Measurements from ENCODE around the gene SORCS3. TPM values are rescaled to one million over a fixed set of nuclear protein-coding genes. Genes with fewer than 3 reads are reported as not detected.

Gene SORCS3
- total and polyA plus RNA-seq, 2 donors (not counting 1 experiment from before 2014, with no cell fraction given): not detected

DNA sequence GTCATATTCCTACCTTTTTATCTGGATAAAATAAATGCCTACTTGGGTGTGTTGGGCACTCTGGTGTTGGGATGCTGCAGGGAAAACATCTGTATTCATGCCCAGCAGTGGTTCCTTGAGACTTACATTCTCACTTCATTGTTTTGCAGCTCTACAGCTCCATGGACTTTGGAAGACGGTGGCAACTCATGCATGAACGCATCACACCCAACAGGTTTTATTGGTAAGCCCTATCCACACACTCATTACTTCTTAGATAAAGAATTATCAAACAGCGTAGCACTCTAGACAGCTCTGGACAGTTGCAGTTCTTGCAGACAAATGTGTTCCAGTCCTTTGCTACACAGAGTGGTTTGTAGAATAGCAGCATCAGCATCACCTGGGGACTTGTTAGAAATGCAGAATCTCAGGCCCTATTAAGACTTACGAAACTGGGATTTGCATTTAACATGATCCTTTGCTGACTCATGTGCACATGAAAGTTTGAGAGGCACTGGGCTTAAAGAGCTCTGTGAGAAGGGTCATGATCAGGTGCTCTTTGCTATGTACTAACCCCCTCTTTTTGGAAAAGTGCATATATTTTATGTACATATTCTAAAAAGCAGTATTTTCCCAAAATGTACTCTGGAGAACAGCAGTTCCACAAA, 401.9 kb downstream of the SORCS3 start:
- 92% methylated on average over 3 of the region's 4 CpGs for WGBS (ENCODE audit: insufficient coverage)
- no peaks in the 10 kb centered on the region for H3K4me1 Mint-ChIP-seq
- Histone ChIP-seq H2AFZ (ENCODE audit: insufficient read depth, low read depth, low read length, poor library complexity, severe bottlenecking) (no peak overlapping the region), H3K9me3 (ENCODE audit: control extremely low read depth in 1 of 3, control insufficient read depth in 2 of 3, insufficient read depth in 1 of 3, low read length in 2 of 3) (no peaks in the 10 kb centered on the region), H3K36me3 (replicated peaks in 1 of 2; ENCODE audit: control extremely low read depth in 1 of 2, control insufficient read depth in 1 of 2, extremely low read depth in 1 of 2, insufficient read depth in 2 of 2, low read length in 1 of 2) (no peaks in the 10 kb centered on the region), H3K27me3 (replicated peaks in 1 of 4; ENCODE audit: control extremely low read depth in 1 of 4, control insufficient read depth in 3 of 4, insufficient read depth in 4 of 4, low read length in 3 of 4) (no peaks in the 10 kb centered on the region), H3K79me2 (ENCODE audit: control insufficient read depth, insufficient read depth, low read length) (no peaks in the 10 kb centered on the region), H4K20me1 (ENCODE audit: control insufficient read depth, insufficient read depth, low read length, poor library complexity, severe bottlenecking) (no peaks in the 10 kb centered on the region), H3K4me2 (replicated peaks; ENCODE audit: low read depth, low read length, poor library complexity, severe bottlenecking) (no peak overlapping the region), H3K4me3 (ENCODE audit: control extremely low read depth in 1 of 5, extremely low read depth in 1 of 5, insufficient read depth in 1 of 5, low read depth in 2 of 5, low read length in 4 of 5) (no peak overlapping the region), H3K9ac (ENCODE audit: low read length) (no peak overlapping the region), H3K4me1 (ENCODE audit: control insufficient read depth in 2 of 2, insufficient read depth in 2 of 2, low read length in 2 of 2) (no peaks in the 10 kb centered on the region), H3K27ac (ENCODE audit: low read length in 2 of 2) (no peak overlapping the region)
- no peaks in the 10 kb centered on the region for H3K27me3 Mint-ChIP-seq
- ATAC-seq (ENCODE audit: low read depth) (no peak), DNase-seq (no peak)
- H3K9me3 Mint-ChIP-seq (ENCODE audit: insufficient read depth): no peaks in the 10 kb centered on the region
- ChIA-PET POLR2A (no interaction called here), CTCF (no interaction called here)
- TF ChIP-seq EZH2 (IDR thresholded peaks at IDR 0.05; ENCODE audit: borderline replicate concordance, insufficient read depth, low read depth, low read length, poor library complexity, severe bottlenecking) (no peak), CTCF (IDR thresholded peaks at IDR 0.05) (no peak)
- H3K27ac Mint-ChIP-seq: no peak overlapping the region
- intact Hi-C loops (cut with micrococcal nuclease): no loop called here
- no peak overlapping the region for H3K4me3 Mint-ChIP-seq

GRCh38 chr10:105044902-105045301, 403.8 kb downstream of the SORCS3 start:
- CTCF ChIA-PET: no interaction called here
- no CpG with 5 or more reads among the region's 3 CpGs for WGBS (ENCODE audit: insufficient coverage)

More at GRCh38 chr10:105044902-105045301, 403.8 kb downstream of the SORCS3 start:
- no peaks in the 10 kb centered on the region for H3K79me2 ChIP-seq (ENCODE audit: control insufficient read depth, insufficient read depth, low read length)
- H3K4me1 ChIP-seq (ENCODE audit: control insufficient read depth in 2 of 2, insufficient read depth in 2 of 2, low read length in 2 of 2): no peaks in the 10 kb centered on the region
- no peak overlapping the region for H3K27ac ChIP-seq (ENCODE audit: low read length in 2 of 2)
- DNase-seq: no peak
- no peaks in the 10 kb centered on the region for H4K20me1 ChIP-seq (ENCODE audit: control insufficient read depth, insufficient read depth, low read length, poor library complexity, severe bottlenecking)
- H3K36me3 ChIP-seq (replicated peaks in 1 of 2; ENCODE audit: control extremely low read depth in 1 of 2, control insufficient read depth in 1 of 2, extremely low read depth in 1 of 2, insufficient read depth in 2 of 2, low read length in 1 of 2): no peaks in the 10 kb centered on the region
- ATAC-seq (ENCODE audit: low read depth): no peak
- Mint-ChIP-seq H3K4me1 (no peaks in the 10 kb centered on the region), H3K9me3 (ENCODE audit: insufficient read depth) (no peaks in the 10 kb centered on the region), H3K27me3 (no peaks in the 10 kb centered on the region), H3K4me3 (no peak overlapping the region), H3K27ac (no peak overlapping the region)
- H3K27me3 ChIP-seq (replicated peaks in 1 of 4; ENCODE audit: control extremely low read depth in 1 of 4, control insufficient read depth in 3 of 4, insufficient read depth in 4 of 4, low read length in 3 of 4): no peaks in the 10 kb centered on the region
- POLR2A ChIA-PET: no interaction called here
- no peaks in the 10 kb centered on the region for H3K9me3 ChIP-seq (ENCODE audit: control extremely low read depth in 1 of 3, control insufficient read depth in 2 of 3, insufficient read depth in 1 of 3, low read length in 2 of 3)
- no peak overlapping the region for H3K9ac ChIP-seq (ENCODE audit: low read length)
- intact Hi-C loops (cut with micrococcal nuclease): no loop called here
- no peak overlapping the region for H2AFZ ChIP-seq (ENCODE audit: insufficient read depth, low read depth, low read length, poor library complexity, severe bottlenecking)
- H3K4me3 ChIP-seq (ENCODE audit: control extremely low read depth in 1 of 5, extremely low read depth in 1 of 5, insufficient read depth in 1 of 5, low read depth in 2 of 5, low read length in 4 of 5): no peak overlapping the region
- H3K4me2 ChIP-seq (replicated peaks; ENCODE audit: low read depth, low read length, poor library complexity, severe bottlenecking): no peak overlapping the region
- TF ChIP-seq CTCF (IDR thresholded peaks at IDR 0.05) (no peak), EZH2 (IDR thresholded peaks at IDR 0.05; ENCODE audit: borderline replicate concordance, insufficient read depth, low read depth, low read length, poor library complexity, severe bottlenecking) (no peak)

Measured in B cell (primary cell).